ENCODE data around the gene HS2ST1.

DNA sequence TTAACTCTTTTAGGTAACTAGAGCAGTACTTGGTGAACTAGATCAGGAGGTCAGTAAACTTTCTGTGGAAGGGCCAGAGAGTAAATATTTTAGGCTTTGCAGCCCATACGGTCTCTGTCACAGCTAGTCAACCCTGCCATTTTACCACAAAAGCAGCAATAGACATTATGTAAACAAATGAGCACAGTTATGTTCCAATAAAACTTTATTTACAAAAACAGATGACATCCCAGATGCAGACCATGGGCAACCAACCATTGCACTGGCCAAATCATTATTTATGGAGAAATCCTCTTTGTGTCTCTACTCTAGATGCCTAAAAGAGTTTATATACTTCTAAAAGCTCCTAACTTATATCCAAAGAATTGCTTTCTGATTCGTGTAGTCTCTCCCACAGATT is 192.4 kb downstream of the HS2ST1 start:
- TF ChIP-seq, protein P1, sequence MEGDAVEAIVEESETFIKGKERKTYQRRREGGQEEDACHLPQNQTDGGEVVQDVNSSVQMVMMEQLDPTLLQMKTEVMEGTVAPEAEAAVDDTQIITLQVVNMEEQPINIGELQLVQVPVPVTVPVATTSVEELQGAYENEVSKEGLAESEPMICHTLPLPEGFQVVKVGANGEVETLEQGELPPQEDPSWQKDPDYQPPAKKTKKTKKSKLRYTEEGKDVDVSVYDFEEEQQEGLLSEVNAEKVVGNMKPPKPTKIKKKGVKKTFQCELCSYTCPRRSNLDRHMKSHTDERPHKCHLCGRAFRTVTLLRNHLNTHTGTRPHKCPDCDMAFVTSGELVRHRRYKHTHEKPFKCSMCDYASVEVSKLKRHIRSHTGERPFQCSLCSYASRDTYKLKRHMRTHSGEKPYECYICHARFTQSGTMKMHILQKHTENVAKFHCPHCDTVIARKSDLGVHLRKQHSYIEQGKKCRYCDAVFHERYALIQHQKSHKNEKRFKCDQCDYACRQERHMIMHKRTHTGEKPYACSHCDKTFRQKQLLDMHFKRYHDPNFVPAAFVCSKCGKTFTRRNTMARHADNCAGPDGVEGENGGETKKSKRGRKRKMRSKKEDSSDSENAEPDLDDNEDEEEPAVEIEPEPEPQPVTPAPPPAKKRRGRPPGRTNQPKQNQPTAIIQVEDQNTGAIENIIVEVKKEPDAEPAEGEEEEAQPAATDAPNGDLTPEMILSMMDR (IDR thresholded peaks at IDR 0.05), result no peak
- TF ChIP-seq POLR2A (IDR thresholded peaks at IDR 0.05) (no peak), POLR2AphosphoS5 (IDR thresholded peaks at IDR 0.05) (no peak)

Data from sigmoid colon (tissue), 4 donors.